HepG2 (cell line): Measurements from ENCODE around the gene ZFR. TPM values are rescaled to one million over a fixed set of nuclear protein-coding genes. Genes with fewer than 3 reads are reported as not detected.

ENCODE experiments used
- AKNA ChIP-seq: sonication (generic); formaldehyde crosslinking; IDR thresholded peaks from 2 replicates; pipeline ENCODE4 v1.4.0; 2020; ENCODE audit warnings: missing genetic modification reagents, borderline replicate concordance
- EP300 ChIP-seq, 3 experiments: sonication (generic) in 1 of 3; formaldehyde crosslinking in 1 of 3; IDR thresholded peaks; 2 replicates each; pipeline versions ENCODE4 v1.5.1 to v1.6.1; 2011 to 2020; ENCODE audit warnings: low read depth in 2 of 3, low read length in 2 of 3, borderline replicate concordance in 1 of 3, improper control_type of control experiment in 1 of 3, mild to moderate bottlenecking in 1 of 3, missing genetic modification reagents in 1 of 3, moderate library complexity in 1 of 3
- GTF2F1 ChIP-seq: fragments of 150-350 bp; IDR thresholded peaks from 2 replicates; pipeline ENCODE4 v1.6.1; 2014; ENCODE audit warnings: low read length
- HNRNPLL ChIP-seq: fragments of 200-400 bp; formaldehyde crosslinking; IDR thresholded peaks from 2 replicates; pipeline ENCODE4 v1.6.1; 2017; ENCODE audit warnings: mild to moderate bottlenecking, low read depth, low read length; ENCODE audit not compliant: poor library complexity, severe bottlenecking
- JDP2 ChIP-seq: sonication (generic); formaldehyde crosslinking; IDR thresholded peaks from 2 replicates; pipeline ENCODE4 v1.8.1; 2022; ENCODE audit warnings: missing genetic modification reagents, borderline replicate concordance
- MZF1 ChIP-seq: sonication (generic); formaldehyde crosslinking; IDR thresholded peaks from 2 replicates; pipeline ENCODE4 v1.8.1; 2023; ENCODE audit warnings: mild to moderate bottlenecking, missing genetic modification reagents, borderline replicate concordance
- ZNF121 ChIP-seq: sonication (generic); formaldehyde crosslinking; IDR thresholded peaks from 2 replicates; pipeline ENCODE4 v1.5.0; 2020; ENCODE audit warnings: mild to moderate bottlenecking, missing genetic modification reagents
- ZNF329 ChIP-seq: sonication (generic); formaldehyde crosslinking; IDR thresholded peaks from 2 replicates; pipeline ENCODE4 v1.9.0; 2021; ENCODE audit warnings: low read depth, mild to moderate bottlenecking, missing genetic modification reagents
- ZNF407 ChIP-seq: sonication (generic); formaldehyde crosslinking; IDR thresholded peaks from one replicate; pipeline ENCODE4 v1.5.1; 2020; ENCODE audit warnings: mild to moderate bottlenecking, missing genetic modification reagents; ENCODE audit errors: not compliant biosample characterization
- ZNF558 ChIP-seq: sonication (generic); formaldehyde crosslinking; IDR thresholded peaks from 2 replicates; pipeline ENCODE4 v1.9.0; 2022; ENCODE audit warnings: mild to moderate bottlenecking, missing genetic modification reagents, borderline replicate concordance
- ZZZ3 ChIP-seq: sonication (generic); formaldehyde crosslinking; IDR thresholded peaks from 2 replicates; pipeline ENCODE4 v1.4.0; 2020; ENCODE audit warnings: missing genetic modification reagents, mild to moderate bottlenecking, borderline replicate concordance
- polyA plus RNA-seq, 8 experiments: library from polyadenylated mRNA; depleted of rRNA in 3 of 8; stranded (reverse) in 7 of 8; unstranded in 1 of 8; fragments of >200 nt; fragmentation: Illumina TruSeq in 4 of 8; extraction: Trizol in 4 of 8; gene quantifications; 2 replicates each; pipeline versions ENCODE4 v1.2.1 to v1.2.3, GENCODE V29; 2011 to 2016; ENCODE audit warnings: low read depth in 4 of 8, missing spikeins in 1 of 8, mixed read lengths in 1 of 8; ENCODE audit not compliant: insufficient read depth in 1 of 8
- total RNA-seq, 5 experiments: library from RNA; depleted of rRNA; stranded (reverse); fragments of >200 nt; fragmentation: Illumina TruSeq; extraction: Trizol; gene quantifications; 2 replicates each; pipeline ENCODE4 v1.2.3, GENCODE V29; 2016; ENCODE audit warnings: low read depth in 1 of 5
- TF ChIP-seq, protein P1 (sequence below): fragments of 450-650 bp; IDR thresholded peaks from 2 replicates; pipeline ENCODE4 v1.6.1; 2016

The ZFR gene
- total and polyA plus RNA-seq, 2 of the 13 experiments (the other 11 are each of a cell fraction or from before 2014, with no cell fraction given), result 89.0 to 92.8 TPM

GRCh38 chr5:32444431-32445286, at the start of gene ZFR (continued):
- no peak for TF ChIP-seq AKNA (CRISPR knock-in tag)
- TF ChIP-seq ZNF407, result no peak
- TF ChIP-seq ZNF121 (CRISPR knock-in tag), result no peak
- no peak for TF ChIP-seq JDP2 (CRISPR knock-in tag)
- no peak for TF ChIP-seq EP300 (IDR thresholded peaks at IDR 0.05; ENCODE audit: low read depth in 2 of 2, low read length in 2 of 2)
- no peak for TF ChIP-seq EP300 (CRISPR knock-in tag; IDR thresholded peaks at IDR 0.05; ENCODE audit: borderline replicate concordance)
- no peak; the same call in 1 of the 2 replicates for TF ChIP-seq ZNF329 (CRISPR knock-in tag)
- TF ChIP-seq, protein P1, sequence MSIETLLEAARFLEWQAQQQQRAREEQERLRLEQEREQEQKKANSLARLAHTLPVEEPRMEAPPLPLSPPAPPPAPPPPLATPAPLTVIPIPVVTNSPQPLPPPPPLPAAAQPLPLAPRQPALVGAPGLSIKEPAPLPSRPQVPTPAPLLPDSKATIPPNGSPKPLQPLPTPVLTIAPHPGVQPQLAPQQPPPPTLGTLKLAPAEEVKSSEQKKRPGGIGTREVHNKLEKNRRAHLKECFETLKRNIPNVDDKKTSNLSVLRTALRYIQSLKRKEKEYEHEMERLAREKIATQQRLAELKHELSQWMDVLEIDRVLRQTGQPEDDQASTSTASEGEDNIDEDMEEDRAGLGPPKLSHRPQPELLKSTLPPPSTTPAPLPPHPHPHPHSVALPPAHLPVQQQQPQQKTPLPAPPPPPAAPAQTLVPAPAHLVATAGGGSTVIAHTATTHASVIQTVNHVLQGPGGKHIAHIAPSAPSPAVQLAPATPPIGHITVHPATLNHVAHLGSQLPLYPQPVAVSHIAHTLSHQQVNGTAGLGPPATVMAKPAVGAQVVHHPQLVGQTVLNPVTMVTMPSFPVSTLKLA, result no peak
- no peak for TF ChIP-seq ZZZ3 (CRISPR knock-in tag)
- TF ChIP-seq HNRNPLL, result peak; percentile 30
- TF ChIP-seq GTF2F1, result no peak
- peak; percentile 91; the same call in 1 of the 2 replicates for TF ChIP-seq ZNF558 (CRISPR knock-in tag)
- TF ChIP-seq MZF1 (CRISPR knock-in tag), result no peak
